Gastrocnemius medialis (tissue), 4 donors: ENCODE data around the gene TMEM181. TPM values are rescaled to one million over a fixed set of nuclear protein-coding genes. Genes with fewer than 3 reads are reported as not detected.

ENCODE experiments used
- ATAC-seq, 2 donors: fragments of 150-250 bp; one replicate each; pipeline ENCODE4 v1.9.1; 2016
- DNase-seq, 2 donors: peaks; one replicate each; pipeline ENCODE4 v3.0.0-alpha.2; 2019
- H3K27ac ChIP-seq, 4 donors: fragments of 200-600 bp; sonication (generic); 1 replicate in 1 of 4; 2 replicates in 3 of 4; pipeline ENCODE4 v1.5.1; 2016 to 2018; ENCODE audit warnings: mild to moderate bottlenecking in 2 of 4, moderate library complexity in 1 of 4
- H3K27me3 ChIP-seq, 3 donors: fragments of 200-600 bp; sonication (generic) in 2 of 3; 1 replicate in 1 of 3; 2 replicates in 2 of 3; pipeline versions ENCODE4 v1.5.1 to v1.6.0; 2016 to 2019; ENCODE audit warnings: mild to moderate bottlenecking in 1 of 3, moderate library complexity in 1 of 3
- H3K36me3 ChIP-seq, 2 donors: fragments of 200-600 bp; sonication (generic) in 1 of 2; one replicate each; pipeline ENCODE4 v1.5.1; 2017 to 2018
- H3K4me1 ChIP-seq, 2 donors: fragments of 200-600 bp; sonication (generic) in 1 of 2; one replicate each; pipeline ENCODE4 v1.5.1; 2016 to 2017; ENCODE audit warnings: mild to moderate bottlenecking in 2 of 2
- H3K4me3 ChIP-seq, 4 donors: fragments of 200-600 bp; sonication (generic) in 3 of 4; 1 replicate in 1 of 4; 2 replicates in 3 of 4; pipeline ENCODE4 v1.5.1; 2016 to 2019; ENCODE audit warnings: mild to moderate bottlenecking in 2 of 4
- H3K9me3 ChIP-seq, 3 donors: fragments of 200-600 bp; sonication (generic) in 2 of 3; 1 replicate in 1 of 3; 2 replicates in 2 of 3; pipeline ENCODE4 v1.5.1; 2016 to 2019
- POLR2A ChIP-seq, 2 donors: fragments of 450-650 bp; IDR thresholded peaks; one replicate each; pipeline ENCODE4 v1.6.1; 2017; ENCODE audit warnings: antibody characterized with exemption in 2 of 2, mild to moderate bottlenecking in 2 of 2, moderate library complexity in 2 of 2
- in situ Hi-C, 4 donors: fragments of 200-750 bp; cut with MboI; loops; one replicate each; pipeline versions ENCODE4 v1.15.0 to v1.8.0; 2017; ENCODE audit warnings: low sequenced_read_pairs in 4 of 4
- intact Hi-C: fragments of 100-400 bp; cut with DNase I; formaldehyde crosslinking; loops from one replicate; pipeline ENCODE4 v1.15.1; 2023; ENCODE audit warnings: low total_unique reads
- total RNA-seq, 4 donors: library from RNA; depleted of rRNA; stranded (reverse); fragments of >200 nt; gene quantifications; one replicate each; pipeline versions ENCODE4 v1.1.0 to v1.2.3, GENCODE V29; 2016
- TF ChIP-seq, protein P1 (sequence below), 5 experiments: fragments of 450-650 bp in 3 of 5; fragments of 200-600 bp in 2 of 5; sonication (generic) in 2 of 5; IDR thresholded peaks in 4 of 5; conservative IDR thresholded peaks in 1 of 5; 1 replicate in 4 of 5; 2 replicates in 1 of 5; pipeline ENCODE4 v1.5.1; 2016 to 2019; ENCODE audit warnings: antibody characterized with exemption in 5 of 5, mild to moderate bottlenecking in 3 of 5, moderate library complexity in 3 of 5

The TMEM181 gene
- total RNA-seq, 4 donors from 2014 or later, result 12.1 to 17.9 (median 12.9) TPM

DNA sequence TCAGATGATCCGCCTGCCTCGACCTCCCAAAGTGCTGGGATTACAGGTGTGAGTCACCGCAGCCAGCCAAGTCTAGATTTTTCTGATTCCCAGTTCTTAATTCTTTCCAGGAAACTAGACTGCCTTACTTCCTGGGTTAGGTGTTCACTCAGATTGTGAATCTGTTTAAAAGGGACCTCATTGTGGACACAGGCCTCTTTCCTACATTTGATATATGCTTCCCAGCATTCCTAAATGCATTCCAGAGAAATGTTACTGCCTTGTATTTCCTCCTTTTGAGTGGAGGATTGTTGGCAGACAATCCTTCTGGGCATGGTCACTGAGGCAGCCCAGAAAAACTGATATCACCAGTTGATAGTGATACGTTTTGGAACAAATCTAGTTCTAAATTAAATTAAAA, 15.7 kb downstream of the TMEM181 start:
- Histone ChIP-seq H3K27me3 (no peaks in the 10 kb centered on the region), H3K4me3 (no peak overlapping the region), H3K27ac (no peak overlapping the region), H3K36me3 (no peaks in the 10 kb centered on the region), H3K4me1 (peaks cover 0 to 4% of the 10 kb centered on the region in 2 donors), H3K9me3 (no peaks in the 10 kb centered on the region)
- ATAC-seq (no peak), DNase-seq (no peak)
- TF ChIP-seq, protein P1, sequence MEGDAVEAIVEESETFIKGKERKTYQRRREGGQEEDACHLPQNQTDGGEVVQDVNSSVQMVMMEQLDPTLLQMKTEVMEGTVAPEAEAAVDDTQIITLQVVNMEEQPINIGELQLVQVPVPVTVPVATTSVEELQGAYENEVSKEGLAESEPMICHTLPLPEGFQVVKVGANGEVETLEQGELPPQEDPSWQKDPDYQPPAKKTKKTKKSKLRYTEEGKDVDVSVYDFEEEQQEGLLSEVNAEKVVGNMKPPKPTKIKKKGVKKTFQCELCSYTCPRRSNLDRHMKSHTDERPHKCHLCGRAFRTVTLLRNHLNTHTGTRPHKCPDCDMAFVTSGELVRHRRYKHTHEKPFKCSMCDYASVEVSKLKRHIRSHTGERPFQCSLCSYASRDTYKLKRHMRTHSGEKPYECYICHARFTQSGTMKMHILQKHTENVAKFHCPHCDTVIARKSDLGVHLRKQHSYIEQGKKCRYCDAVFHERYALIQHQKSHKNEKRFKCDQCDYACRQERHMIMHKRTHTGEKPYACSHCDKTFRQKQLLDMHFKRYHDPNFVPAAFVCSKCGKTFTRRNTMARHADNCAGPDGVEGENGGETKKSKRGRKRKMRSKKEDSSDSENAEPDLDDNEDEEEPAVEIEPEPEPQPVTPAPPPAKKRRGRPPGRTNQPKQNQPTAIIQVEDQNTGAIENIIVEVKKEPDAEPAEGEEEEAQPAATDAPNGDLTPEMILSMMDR (IDR thresholded peaks at IDR 0.05 in 4 of 5, conservative IDR thresholded peaks at IDR 0.05 in 1 of 5), result no peak
- no peak for TF ChIP-seq POLR2A (IDR thresholded peaks at IDR 0.05)
- in situ Hi-C loops, result no loop called here
- intact Hi-C loops, result no loop called here

- Histone ChIP-seq H3K4me1 (peaks cover 0 to 6% of the 10 kb centered on the region in 2 donors), H3K9me3 (no peaks in the 10 kb centered on the region), H3K36me3 (peaks cover 0 to 40% of the 10 kb centered on the region in 2 donors), H3K27ac (no peak overlapping the region), H3K4me3 (no peak overlapping the region), H3K27me3 (no peaks in the 10 kb centered on the region)
- ATAC-seq (no peak), DNase-seq (no peak)
- no peak for TF ChIP-seq POLR2A (IDR thresholded peaks at IDR 0.05)
- TF ChIP-seq, protein P1 (IDR thresholded peaks at IDR 0.05 in 4 of 5, conservative IDR thresholded peaks at IDR 0.05 in 1 of 5), result no peak
- intact Hi-C loops (no loop called here), in situ Hi-C loops (no loop called here)
Measured at GRCh38 chr6:158584236-158584651, 24.4 kb downstream of the TMEM181 start.

DNA sequence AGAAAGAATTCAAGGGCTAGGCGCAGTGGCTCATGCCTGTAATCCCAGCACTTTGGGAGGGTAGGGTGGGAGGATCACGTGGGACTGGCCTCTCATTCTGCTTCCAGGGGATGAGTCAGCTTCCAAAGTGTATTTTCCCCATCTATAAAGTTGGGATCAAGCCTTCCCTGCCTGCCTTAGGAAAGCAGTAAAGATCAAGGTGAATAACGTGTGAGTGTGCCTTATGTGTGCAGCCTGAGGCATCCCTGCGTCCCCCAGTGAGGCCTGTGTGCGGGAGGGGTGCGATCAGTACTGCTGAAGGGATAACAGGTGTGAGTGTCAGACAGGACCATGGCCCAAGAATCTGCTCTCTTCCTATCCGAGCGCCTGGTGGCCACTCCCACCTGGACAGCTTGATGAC, 26.8 kb downstream of the TMEM181 start:
- in situ Hi-C loops, result no loop called here
- TF ChIP-seq, protein P1 (IDR thresholded peaks at IDR 0.05 in 4 of 5, conservative IDR thresholded peaks at IDR 0.05 in 1 of 5), result no peak
- no peak for TF ChIP-seq POLR2A (IDR thresholded peaks at IDR 0.05)
- Histone ChIP-seq H3K9me3 (no peaks in the 10 kb centered on the region), H3K4me3 (no peak overlapping the region), H3K27me3 (no peaks in the 10 kb centered on the region), H3K27ac (no peak overlapping the region), H3K36me3 (peaks cover 0 to 63% of the 10 kb centered on the region in 2 donors), H3K4me1 (peaks cover 0 to 6% of the 10 kb centered on the region in 2 donors)
- ATAC-seq (no peak), DNase-seq (no peak)
- intact Hi-C loops, result no loop called here

DNA sequence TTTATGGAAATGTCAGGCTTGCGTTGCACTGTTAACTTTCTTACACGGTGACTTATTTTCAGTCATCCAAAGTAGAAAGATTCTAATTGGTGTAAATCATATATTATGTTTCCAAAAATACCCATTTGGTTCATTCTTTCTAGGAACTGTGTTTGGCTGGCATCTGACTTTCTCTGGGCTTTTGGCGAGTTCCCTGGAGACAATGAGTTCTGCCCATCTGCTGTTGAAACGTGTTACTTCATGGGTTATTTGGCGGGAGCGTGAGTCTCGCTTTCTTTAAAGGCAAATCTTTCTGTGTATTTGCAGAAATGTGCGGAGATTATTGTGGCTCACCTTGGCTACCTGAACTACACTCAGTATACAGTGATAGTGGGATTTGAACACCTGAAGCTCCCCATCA, 29.5 kb downstream of the TMEM181 start:
- intact Hi-C loops, result no loop called here
- in situ Hi-C loops, result no loop called here
- no peak overlapping the region for H3K27ac ChIP-seq
- ATAC-seq, result no peak
- no peaks in the 10 kb centered on the region for H3K27me3 ChIP-seq
- TF ChIP-seq, protein P1 (IDR thresholded peaks at IDR 0.05 in 4 of 5, conservative IDR thresholded peaks at IDR 0.05 in 1 of 5), result no peak
- TF ChIP-seq POLR2A (IDR thresholded peaks at IDR 0.05), result no peak
- peaks cover 0 to 80% of the 10 kb centered on the region in 2 donors for H3K36me3 ChIP-seq
- no peak overlapping the region for H3K4me3 ChIP-seq
- no peaks in the 10 kb centered on the region for H3K9me3 ChIP-seq
- DNase-seq, result no peak
- no peaks in the 10 kb centered on the region for H3K4me1 ChIP-seq
